ENCODE results near the gene AGO3.

AGO3 gene

DNA sequence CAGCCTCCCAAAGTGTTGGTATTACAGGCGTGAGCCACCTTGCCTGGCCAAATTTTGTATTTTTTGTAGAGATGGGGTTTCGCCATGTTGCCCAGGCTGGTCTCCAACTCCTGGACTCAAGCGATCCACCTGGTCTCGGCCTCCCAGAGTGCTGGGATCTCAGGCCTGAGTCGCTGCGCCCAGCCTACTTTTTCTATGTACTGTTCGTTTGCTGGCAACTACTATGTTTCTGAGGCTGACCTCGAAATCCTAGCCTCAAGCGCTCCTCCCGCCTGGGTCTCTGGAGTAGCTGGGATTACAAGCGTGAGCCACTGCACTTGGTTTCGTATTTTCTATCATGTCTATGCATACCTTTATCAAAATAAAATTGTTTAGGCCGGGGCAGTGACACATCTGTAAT lies 152.3 kb downstream of the AGO3 start:
- peak; percentile 30 for DNase-seq (ENCODE audit: low read depth, low spot score)

GRCh38 chr1:36083635-36084496 lies 153.0 kb downstream of the AGO3 start, which contains the start of gene TEKT2:
TSS of gene TEKT2 (plus strand) at chr1:36084094. CDS start at chr1:36084922, 828 bp downstream.
- peak; percentile 82 for DNase-seq (ENCODE audit: low read depth, low spot score)

- DNase-seq (ENCODE audit: low read depth, low spot score): peak; percentile 50
These were observed 153.7 kb downstream of the AGO3 start for GRCh38 chr1:36084497-36085115.

DNA sequence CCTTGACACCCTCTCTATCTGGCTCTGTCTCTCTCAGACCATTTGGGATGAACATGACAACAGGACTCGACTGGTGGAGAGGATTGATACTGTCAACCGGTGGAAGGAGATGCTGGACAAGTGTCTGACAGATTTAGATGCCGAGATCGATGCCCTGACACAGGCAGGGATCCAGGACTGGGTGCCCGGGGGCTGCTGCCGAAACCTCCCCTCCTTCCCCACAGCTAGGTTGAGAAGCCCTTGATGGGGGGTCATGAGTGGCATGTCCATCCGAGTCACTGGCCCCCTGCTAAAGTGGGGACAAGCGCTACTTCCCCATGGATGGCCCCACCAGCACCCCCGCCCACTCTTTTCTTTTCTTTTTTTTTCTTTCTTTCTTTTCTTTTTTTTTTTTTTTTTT lies 154.2 kb downstream of the AGO3 start:
- no peak for DNase-seq (ENCODE audit: low read depth, low spot score)

GRCh38 chr1:36085686-36086526 lies 155.0 kb downstream of the AGO3 start:
- no peak for DNase-seq (ENCODE audit: low read depth, low spot score)

DNA sequence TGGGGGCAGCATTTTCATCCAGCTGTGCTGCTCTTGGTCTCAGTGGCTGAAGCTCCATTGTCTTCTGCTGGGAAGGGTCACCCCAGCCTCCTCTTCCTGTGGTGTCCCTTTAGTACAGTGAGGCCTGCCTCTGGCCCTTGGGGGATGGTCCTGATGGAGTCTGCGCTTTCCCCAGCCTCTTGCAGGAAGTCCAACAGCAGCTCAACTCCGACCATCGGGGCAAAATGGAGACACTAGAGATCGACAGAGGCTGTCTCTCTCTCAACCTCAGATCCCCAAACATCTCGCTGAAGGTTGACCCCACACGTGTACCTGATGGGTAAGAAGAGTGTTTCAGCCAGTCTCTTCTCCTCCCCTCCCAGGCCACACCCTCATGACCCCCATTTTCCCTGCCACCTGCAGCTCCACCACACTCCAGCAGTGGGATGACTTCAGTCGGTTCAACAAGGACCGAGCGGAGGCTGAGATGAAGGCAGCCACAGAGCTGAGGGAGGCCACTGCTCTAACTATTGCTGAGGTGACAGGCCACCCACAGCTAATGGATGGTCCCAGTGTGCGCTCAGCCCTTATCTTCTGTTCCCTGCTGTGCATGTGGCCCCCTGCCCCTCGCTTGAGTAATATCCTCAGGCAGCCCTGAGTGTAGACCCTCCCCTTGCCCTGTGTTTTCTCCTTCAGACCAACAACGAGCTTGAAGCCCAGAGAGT lies 155.8 kb downstream of the AGO3 start:
- DNase-seq (ENCODE audit: low read depth, low spot score): no peak

GRCh38 chr1:36087233-36088123 lies 156.6 kb downstream of the AGO3 start:
- peak; percentile 81 for DNase-seq (ENCODE audit: low read depth, low spot score)

DNA sequence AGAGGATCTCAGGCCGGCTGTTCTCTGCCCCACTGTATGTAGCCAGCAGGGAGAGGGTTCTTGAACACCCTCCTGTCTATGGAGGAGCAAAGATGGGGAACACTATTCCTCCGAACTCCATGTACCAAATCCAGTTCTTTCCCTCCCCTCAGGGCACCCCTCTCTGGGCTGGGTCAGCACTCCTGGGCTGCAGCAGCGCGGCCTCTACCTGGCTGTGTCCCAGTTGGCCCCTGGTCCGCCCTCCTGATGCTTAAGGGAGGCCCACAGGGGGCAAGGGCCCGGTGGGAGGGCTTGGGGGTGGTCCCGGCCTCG lies 157.3 kb downstream of the AGO3 start:
- no peak for DNase-seq (ENCODE audit: low read depth, low spot score)

GRCh38 chr1:36088577-36089392 lies 157.9 kb downstream of the AGO3 start, which contains the start of gene ADPRS:
TSS of gene ADPRS (plus strand) at chr1:36088892. CDS start at chr1:36088905, 13 bp downstream.
- peak; percentile 94 for DNase-seq (ENCODE audit: low read depth, low spot score)

GRCh38 chr1:36089393-36090121 lies 158.7 kb downstream of the AGO3 start:
- peak; percentile 65 for DNase-seq (ENCODE audit: low read depth, low spot score)

- no peak for DNase-seq (ENCODE audit: low read depth, low spot score)
These were observed 160.2 kb downstream of the AGO3 start for GRCh38 chr1:36091141-36091540.

GRCh38 chr1:36091698-36092097 lies 160.8 kb downstream of the AGO3 start:
- DNase-seq (ENCODE audit: low read depth, low spot score): no peak

DNA sequence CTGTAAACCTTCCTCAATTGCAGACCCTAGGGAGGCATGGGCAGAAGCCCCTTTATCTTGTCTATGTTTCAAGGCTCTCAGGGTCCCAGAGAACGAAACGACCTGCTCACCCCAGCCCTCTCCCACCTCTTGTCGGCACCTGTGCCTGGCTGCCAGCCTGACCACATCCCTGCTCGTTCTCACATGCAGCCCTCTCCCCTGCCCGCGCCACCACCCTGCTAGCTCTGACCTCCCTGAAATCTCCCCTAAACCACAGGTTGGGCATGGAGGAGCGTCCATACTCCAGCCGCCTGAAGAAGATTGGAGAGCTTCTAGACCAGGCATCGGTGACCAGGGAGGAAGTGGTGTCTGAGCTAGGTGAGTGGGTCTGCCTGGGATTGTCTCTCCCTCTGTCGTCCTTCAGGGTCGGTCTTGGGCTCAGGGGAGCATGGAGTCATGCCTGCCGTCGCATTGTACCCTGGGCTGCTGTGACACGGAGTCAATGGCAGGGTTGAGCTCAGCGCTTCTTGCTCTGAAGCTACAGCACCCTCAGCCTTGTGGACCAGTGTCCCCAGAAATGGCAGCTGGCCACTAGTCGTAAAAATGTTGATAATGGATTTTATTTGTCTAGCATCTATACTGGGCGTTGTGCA lies 161.4 kb downstream of the AGO3 start:
- DNase-seq (ENCODE audit: low read depth, low spot score): no peak

GRCh38 chr1:36092798-36093185 lies 161.9 kb downstream of the AGO3 start:
- no peak for DNase-seq (ENCODE audit: low read depth, low spot score)

GRCh38 chr1:36093226-36093625 lies 162.3 kb downstream of the AGO3 start:
- DNase-seq (ENCODE audit: low read depth, low spot score): no peak

GRCh38 chr1:36093929-36094328 lies 163.0 kb downstream of the AGO3 start:
- no peak for DNase-seq (ENCODE audit: low read depth, low spot score)

- DNase-seq (ENCODE audit: low read depth, low spot score): no peak
These were observed 163.7 kb downstream of the AGO3 start for GRCh38 chr1:36094621-36095061.

- DNase-seq (ENCODE audit: low read depth, low spot score): no peak
These were observed 165.0 kb downstream of the AGO3 start for GRCh38 chr1:36095760-36096405.
